ENCODE results near the gene SHD. TPM values are rescaled to one million over a fixed set of nuclear protein-coding genes. Genes with fewer than 3 reads are reported as not detected.
A peak's percentile ranks its signal among the peaks of the same experiment; 100 is the strongest.

SHD gene
- total and polyA plus RNA-seq, 2 experiments from 2014 or later: 1.8 to 8.0 TPM

- no peaks in the 10 kb centered on the region for H3K36me3 Mint-ChIP-seq (ENCODE audit: low read depth)
- TF ChIP-seq ZNF331 (CRISPR knock-in tag; IDR thresholded peaks at IDR 0.05; ENCODE audit: low read depth) (no peak), EZH2phosphoT487 (IDR thresholded peaks at IDR 0.05; ENCODE audit: unreplicated experiment) (no peak), CREB1 (CRISPR knock-in tag; IDR thresholded peaks at IDR 0.05; ENCODE audit: low read depth) (no peak), ETS1 (IDR thresholded peaks at IDR 0.05) (no peak), POLR2AphosphoS5 (IDR thresholded peaks at IDR 0.05; ENCODE audit: low read depth) (no peak), JUNB (IDR thresholded peaks at IDR 0.05; ENCODE audit: unreplicated experiment) (no peak), STAT1 (IDR thresholded peaks at IDR 0.05; ENCODE audit: unreplicated experiment) (no peak), NANOG (IDR thresholded peaks at IDR 0.05; ENCODE audit: borderline replicate concordance) (no peak), ZNF114 (CRISPR knock-in tag; IDR thresholded peaks at IDR 0.05) (no peak), ZNF462 (CRISPR knock-in tag; IDR thresholded peaks at IDR 0.05) (no peak), EZH2 (IDR thresholded peaks at IDR 0.05; ENCODE audit: low read depth, unreplicated experiment) (no peak)
- TF ChIP-seq, protein P1, sequence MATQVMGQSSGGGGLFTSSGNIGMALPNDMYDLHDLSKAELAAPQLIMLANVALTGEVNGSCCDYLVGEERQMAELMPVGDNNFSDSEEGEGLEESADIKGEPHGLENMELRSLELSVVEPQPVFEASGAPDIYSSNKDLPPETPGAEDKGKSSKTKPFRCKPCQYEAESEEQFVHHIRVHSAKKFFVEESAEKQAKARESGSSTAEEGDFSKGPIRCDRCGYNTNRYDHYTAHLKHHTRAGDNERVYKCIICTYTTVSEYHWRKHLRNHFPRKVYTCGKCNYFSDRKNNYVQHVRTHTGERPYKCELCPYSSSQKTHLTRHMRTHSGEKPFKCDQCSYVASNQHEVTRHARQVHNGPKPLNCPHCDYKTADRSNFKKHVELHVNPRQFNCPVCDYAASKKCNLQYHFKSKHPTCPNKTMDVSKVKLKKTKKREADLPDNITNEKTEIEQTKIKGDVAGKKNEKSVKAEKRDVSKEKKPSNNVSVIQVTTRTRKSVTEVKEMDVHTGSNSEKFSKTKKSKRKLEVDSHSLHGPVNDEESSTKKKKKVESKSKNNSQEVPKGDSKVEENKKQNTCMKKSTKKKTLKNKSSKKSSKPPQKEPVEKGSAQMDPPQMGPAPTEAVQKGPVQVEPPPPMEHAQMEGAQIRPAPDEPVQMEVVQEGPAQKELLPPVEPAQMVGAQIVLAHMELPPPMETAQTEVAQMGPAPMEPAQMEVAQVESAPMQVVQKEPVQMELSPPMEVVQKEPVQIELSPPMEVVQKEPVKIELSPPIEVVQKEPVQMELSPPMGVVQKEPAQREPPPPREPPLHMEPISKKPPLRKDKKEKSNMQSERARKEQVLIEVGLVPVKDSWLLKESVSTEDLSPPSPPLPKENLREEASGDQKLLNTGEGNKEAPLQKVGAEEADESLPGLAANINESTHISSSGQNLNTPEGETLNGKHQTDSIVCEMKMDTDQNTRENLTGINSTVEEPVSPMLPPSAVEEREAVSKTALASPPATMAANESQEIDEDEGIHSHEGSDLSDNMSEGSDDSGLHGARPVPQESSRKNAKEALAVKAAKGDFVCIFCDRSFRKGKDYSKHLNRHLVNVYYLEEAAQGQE (IDR thresholded peaks at IDR 0.05; ENCODE audit: unreplicated experiment): no peak
- TF ChIP-seq, protein P2, sequence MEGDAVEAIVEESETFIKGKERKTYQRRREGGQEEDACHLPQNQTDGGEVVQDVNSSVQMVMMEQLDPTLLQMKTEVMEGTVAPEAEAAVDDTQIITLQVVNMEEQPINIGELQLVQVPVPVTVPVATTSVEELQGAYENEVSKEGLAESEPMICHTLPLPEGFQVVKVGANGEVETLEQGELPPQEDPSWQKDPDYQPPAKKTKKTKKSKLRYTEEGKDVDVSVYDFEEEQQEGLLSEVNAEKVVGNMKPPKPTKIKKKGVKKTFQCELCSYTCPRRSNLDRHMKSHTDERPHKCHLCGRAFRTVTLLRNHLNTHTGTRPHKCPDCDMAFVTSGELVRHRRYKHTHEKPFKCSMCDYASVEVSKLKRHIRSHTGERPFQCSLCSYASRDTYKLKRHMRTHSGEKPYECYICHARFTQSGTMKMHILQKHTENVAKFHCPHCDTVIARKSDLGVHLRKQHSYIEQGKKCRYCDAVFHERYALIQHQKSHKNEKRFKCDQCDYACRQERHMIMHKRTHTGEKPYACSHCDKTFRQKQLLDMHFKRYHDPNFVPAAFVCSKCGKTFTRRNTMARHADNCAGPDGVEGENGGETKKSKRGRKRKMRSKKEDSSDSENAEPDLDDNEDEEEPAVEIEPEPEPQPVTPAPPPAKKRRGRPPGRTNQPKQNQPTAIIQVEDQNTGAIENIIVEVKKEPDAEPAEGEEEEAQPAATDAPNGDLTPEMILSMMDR (conservative IDR thresholded peaks at IDR 0.05; ENCODE audit: low read depth in 2 of 2): no peak
- Histone ChIP-seq H2AFZ (0 out of 2 replicates have a peak overlapping the region, but pooled peaks have one; percentile 52), H3K27me3 (ENCODE audit: insufficient read depth) (no peaks in the 10 kb centered on the region), H3F3A (replicated peaks; ENCODE audit: low read depth) (no peaks in the 10 kb centered on the region), H3K36me3 (ENCODE audit: insufficient read depth) (no peaks in the 10 kb centered on the region), H3K9me2 (ENCODE audit: insufficient read depth) (no peaks in the 10 kb centered on the region), H3K27ac (ENCODE audit: low read depth) (no peak overlapping the region), H3K4me2 (no peak overlapping the region), H3K79me2 (replicated peaks; ENCODE audit: insufficient read depth) (no peaks in the 10 kb centered on the region), H4K20me1 (replicated peaks; ENCODE audit: insufficient read depth) (no peaks in the 10 kb centered on the region), H3K4me1 (ENCODE audit: insufficient read depth) (no peaks in the 10 kb centered on the region), H3K4me3 (no peak overlapping the region)
- no peak overlapping the region for H3K27ac Mint-ChIP-seq
- DNase-seq (ENCODE audit: low spot score) (peak; percentile 45), ATAC-seq (peak; percentile 45)
- peaks cover 5% of the 10 kb centered on the region; the same call in 2 of the 3 replicates for H3K4me1 Mint-ChIP-seq
- no peaks in the 10 kb centered on the region; the same call in 2 of the 3 replicates for H3K9me3 Mint-ChIP-seq
- no peak overlapping the region for H3K4me3 Mint-ChIP-seq
- H3K27me3 Mint-ChIP-seq (ENCODE audit: insufficient read depth, low read depth, poor library complexity): peaks cover 14% of the 10 kb centered on the region
Observed at GRCh38 chr19:4295972-4296771, 17.1 kb downstream of the SHD start.

All from GM23338 (cell line).